Mesenchymal stem cell (in vitro differentiated cells and primary cell): ENCODE results near the gene CNTNAP2.

Source experiments
- DNase-seq: peaks from one replicate; pipeline ENCODE4 v3.0.0-alpha.2; 2013
- H2AFZ ChIP-seq: one replicate; pipeline ENCODE4 v1.6.1; 2013; ENCODE audit warnings: low read depth, mild to moderate bottlenecking, control low read depth, inconsistent platforms, low read length, moderate library complexity
- H2AK5ac ChIP-seq: 2 replicates; pipeline ENCODE4 v1.6.1; 2013; ENCODE audit warnings: low read length, moderate library complexity, mild to moderate bottlenecking, inconsistent platforms; ENCODE audit not compliant: severe bottlenecking
- H2BK120ac ChIP-seq: one replicate; pipeline ENCODE4 v1.6.1; 2013; ENCODE audit warnings: low read depth, mild to moderate bottlenecking, inconsistent platforms, low read length, moderate library complexity
- H2BK12ac ChIP-seq, 2 experiments: one replicate each; pipeline ENCODE4 v1.6.1; 2013; ENCODE audit warnings: inconsistent platforms in 2 of 2, low read length in 2 of 2, mild to moderate bottlenecking in 2 of 2, moderate library complexity in 2 of 2, control low read depth in 1 of 2
- H2BK15ac ChIP-seq: one replicate; pipeline ENCODE4 v1.6.1; 2013; ENCODE audit warnings: mild to moderate bottlenecking, low read depth, inconsistent platforms; ENCODE audit not compliant: poor library complexity, severe bottlenecking
- H2BK5ac ChIP-seq: 2 replicates; pipeline ENCODE4 v1.6.1; 2013; ENCODE audit warnings: low read depth, mild to moderate bottlenecking, low read length, control low read depth, inconsistent platforms; ENCODE audit not compliant: poor library complexity, severe bottlenecking
- H3K14ac ChIP-seq, 2 experiments: one replicate each; pipeline ENCODE4 v1.6.1; 2013; ENCODE audit warnings: inconsistent platforms in 2 of 2, low read length in 2 of 2, control low read depth in 1 of 2, mild to moderate bottlenecking in 1 of 2, moderate library complexity in 1 of 2
- H3K18ac ChIP-seq, 2 experiments: one replicate each; pipeline ENCODE4 v1.6.1; 2013; ENCODE audit warnings: inconsistent platforms in 2 of 2, low read length in 2 of 2, control low read depth in 1 of 2, low read depth in 1 of 2, mild to moderate bottlenecking in 1 of 2
- H3K23ac ChIP-seq, 2 experiments: one replicate each; pipeline ENCODE4 v1.6.1; 2013; ENCODE audit warnings: inconsistent platforms in 2 of 2, low read length in 2 of 2, mild to moderate bottlenecking in 2 of 2, moderate library complexity in 2 of 2, control low read depth in 1 of 2
- H3K27ac ChIP-seq: 2 replicates; pipeline ENCODE4 v1.5.1; 2013; ENCODE audit warnings: mild to moderate bottlenecking, moderate library complexity, low read length, control low read depth, inconsistent platforms; ENCODE audit not compliant: poor library complexity, severe bottlenecking
- H3K27me3 ChIP-seq, 2 experiments: 2 replicates each; pipeline versions ENCODE4 v1.6.1 to v1.7.0; 2013; ENCODE audit warnings: low read length in 2 of 2, mild to moderate bottlenecking in 2 of 2, moderate library complexity in 2 of 2, control low read depth in 1 of 2, inconsistent platforms in 1 of 2; ENCODE audit not compliant: control insufficient read depth in 1 of 2, insufficient read depth in 1 of 2
- H3K36me3 ChIP-seq, 2 experiments: 2 replicates each; pipeline versions ENCODE4 v1.6.1 to v1.7.0; 2013; ENCODE audit warnings: low read length in 2 of 2, control low read depth in 1 of 2, inconsistent platforms in 1 of 2, low read depth in 1 of 2, mild to moderate bottlenecking in 1 of 2; ENCODE audit not compliant: insufficient read depth in 2 of 2, control insufficient read depth in 1 of 2
- H3K4ac ChIP-seq, 2 experiments: one replicate each; pipeline ENCODE4 v1.6.1; 2013; ENCODE audit warnings: inconsistent platforms in 2 of 2, low read length in 2 of 2, mild to moderate bottlenecking in 2 of 2, moderate library complexity in 2 of 2, control low read depth in 1 of 2, low read depth in 1 of 2
- H3K4me1 ChIP-seq: 2 replicates; pipeline ENCODE4 v1.6.1; 2013; ENCODE audit warnings: low read depth, low read length, control low read depth; ENCODE audit not compliant: control insufficient read depth, insufficient read depth
- H3K4me2 ChIP-seq: 2 replicates; pipeline ENCODE4 v1.6.1; 2013; ENCODE audit warnings: low read length, mild to moderate bottlenecking, inconsistent platforms; ENCODE audit not compliant: poor library complexity, severe bottlenecking
- H3K4me3 ChIP-seq, 2 experiments: 2 replicates each; pipeline versions ENCODE4 v1.5.1 to v1.7.0; 2013; ENCODE audit warnings: low read length in 2 of 2, mild to moderate bottlenecking in 2 of 2, control low read depth in 1 of 2, low read depth in 1 of 2; ENCODE audit not compliant: insufficient read depth in 1 of 2
- H3K79me1 ChIP-seq: replicated peaks from 2 replicates; pipeline ENCODE4 v1.6.1; 2013; ENCODE audit warnings: mild to moderate bottlenecking, control low read depth, low read length, inconsistent platforms; ENCODE audit not compliant: poor library complexity, severe bottlenecking
- H3K9ac ChIP-seq: 2 replicates; pipeline ENCODE4 v1.7.0; 2013; ENCODE audit warnings: mild to moderate bottlenecking, low read length, moderate library complexity
- H3K9me3 ChIP-seq: 2 replicates; pipeline ENCODE4 v1.7.0; 2013; ENCODE audit warnings: mild to moderate bottlenecking, low read length; ENCODE audit not compliant: control insufficient read depth
- H4K8ac ChIP-seq: one replicate; pipeline ENCODE4 v1.6.1; 2013; ENCODE audit warnings: inconsistent platforms, mild to moderate bottlenecking, low read length, moderate library complexity
- H4K91ac ChIP-seq: one replicate; pipeline ENCODE4 v1.6.1; 2013; ENCODE audit warnings: mild to moderate bottlenecking, low read length, inconsistent platforms
- WGBS: methylation state at CpG from one replicate; pipeline ENCODE4 v1.1.7; 2013; ENCODE audit warnings: mixed read lengths; 5-methylcytosine and 5-hydroxymethylcytosine counted together

The CNTNAP2 gene

GRCh38 chr7:146401939-146402338 is 285.3 kb downstream of the CNTNAP2 start:
- Histone ChIP-seq H3K14ac (no peak overlapping the region), H2BK12ac (no peak overlapping the region), H2AK5ac (no peak overlapping the region), H3K79me1 (no peaks in the 10 kb centered on the region), H2BK120ac (no peak overlapping the region), H2BK15ac (no peak overlapping the region), H4K91ac (no peak overlapping the region), H2AFZ (no peak overlapping the region), H3K27ac (no peak overlapping the region), H3K9ac (no peak overlapping the region), H3K4ac (no peak overlapping the region), H3K36me3 (no peaks in the 10 kb centered on the region), H2BK5ac (no peak overlapping the region), H3K23ac (no peak overlapping the region), H3K18ac (no peak overlapping the region), H3K27me3 (no peaks in the 10 kb centered on the region), H3K4me1 (no peaks in the 10 kb centered on the region), H3K4me2 (no peak overlapping the region), H3K4me3 (no peak overlapping the region), H3K9me3 (peaks cover 6% of the 10 kb centered on the region), H4K8ac (no peak overlapping the region)
- 60% methylated on average over 1 of the region's 3 CpGs for WGBS
- no peak for DNase-seq

GRCh38 chr7:146405737-146406136 is 289.1 kb downstream of the CNTNAP2 start:
- H3K23ac ChIP-seq: no peak overlapping the region
- no peaks in the 10 kb centered on the region for H3K36me3 ChIP-seq
- H3K4me2 ChIP-seq: no peak overlapping the region
- no peak overlapping the region for H3K4ac ChIP-seq
- H2BK120ac ChIP-seq: no peak overlapping the region
- no peak overlapping the region for H3K18ac ChIP-seq
- no peaks in the 10 kb centered on the region for H3K79me1 ChIP-seq
- H2AK5ac ChIP-seq: no peak overlapping the region
- H3K27me3 ChIP-seq: no peaks in the 10 kb centered on the region
- no peaks in the 10 kb centered on the region for H3K4me1 ChIP-seq
- H4K91ac ChIP-seq: no peak overlapping the region
- H3K14ac ChIP-seq: no peak overlapping the region
- H2BK15ac ChIP-seq: no peak overlapping the region
- no peak overlapping the region for H3K27ac ChIP-seq
- H3K9ac ChIP-seq: no peak overlapping the region
- no peak overlapping the region for H2BK5ac ChIP-seq
- H2BK12ac ChIP-seq: no peak overlapping the region
- no peak overlapping the region for H3K4me3 ChIP-seq
- no peak overlapping the region for H4K8ac ChIP-seq
- WGBS: no CpG with 5 or more reads among the region's 1 CpG
- no peak overlapping the region for H2AFZ ChIP-seq
- H3K9me3 ChIP-seq: peaks cover 3% of the 10 kb centered on the region
- no peak for DNase-seq

DNA sequence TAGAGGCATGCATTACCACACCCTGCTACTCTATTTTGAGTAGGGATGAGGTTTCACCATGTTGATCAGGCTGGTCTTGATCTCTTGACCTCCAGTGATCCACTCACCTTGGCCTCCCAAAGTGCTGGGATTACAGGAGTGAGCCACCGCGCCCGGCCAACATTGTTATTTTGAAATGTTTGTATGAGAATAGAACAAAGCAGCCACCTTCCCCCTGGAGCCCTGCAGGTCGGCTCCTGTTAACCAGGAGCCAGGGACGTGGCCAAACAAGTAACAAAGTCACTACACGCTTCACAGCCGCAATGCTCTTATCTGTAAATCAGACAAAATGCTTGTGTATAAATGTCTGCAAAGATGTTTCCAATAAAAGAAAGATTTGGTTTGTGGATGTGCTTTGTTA is 295.4 kb downstream of the CNTNAP2 start:
- no peak overlapping the region for H4K91ac ChIP-seq
- H3K4me2 ChIP-seq: no peak overlapping the region
- H3K4me3 ChIP-seq: no peak overlapping the region
- H2BK5ac ChIP-seq: no peak overlapping the region
- no peaks in the 10 kb centered on the region for H3K36me3 ChIP-seq
- H3K14ac ChIP-seq: no peak overlapping the region
- H3K27me3 ChIP-seq: no peaks in the 10 kb centered on the region
- no peaks in the 10 kb centered on the region for H3K79me1 ChIP-seq
- H2AK5ac ChIP-seq: no peak overlapping the region
- no peak overlapping the region for H3K27ac ChIP-seq
- no peak overlapping the region for H3K4ac ChIP-seq
- H3K23ac ChIP-seq: no peak overlapping the region
- no peaks in the 10 kb centered on the region for H3K9me3 ChIP-seq
- no peak overlapping the region for H4K8ac ChIP-seq
- H2AFZ ChIP-seq: no peak overlapping the region
- H2BK12ac ChIP-seq: no peak overlapping the region
- no peak for DNase-seq
- H2BK15ac ChIP-seq: no peak overlapping the region
- peaks cover 3% of the 10 kb centered on the region for H3K4me1 ChIP-seq
- WGBS: 73% methylated on average over 7 of the region's 7 CpGs
- no peak overlapping the region for H2BK120ac ChIP-seq
- no peak overlapping the region for H3K18ac ChIP-seq
- H3K9ac ChIP-seq: no peak overlapping the region

GRCh38 chr7:146412781-146413180 is 296.2 kb downstream of the CNTNAP2 start:
- Histone ChIP-seq H2BK12ac (no peak overlapping the region), H2BK120ac (no peak overlapping the region), H2BK5ac (no peak overlapping the region), H3K18ac (no peak overlapping the region), H3K27me3 (no peaks in the 10 kb centered on the region), H3K14ac (no peak overlapping the region), H3K4me1 (peaks cover 3% of the 10 kb centered on the region), H3K23ac (no peak overlapping the region), H2AK5ac (no peak overlapping the region), H3K4me2 (no peak overlapping the region), H3K4me3 (no peak overlapping the region), H3K79me1 (no peaks in the 10 kb centered on the region), H3K9ac (no peak overlapping the region), H3K4ac (no peak overlapping the region), H2BK15ac (no peak overlapping the region), H4K91ac (no peak overlapping the region), H3K36me3 (no peaks in the 10 kb centered on the region), H2AFZ (no peak overlapping the region), H3K27ac (no peak overlapping the region), H4K8ac (no peak overlapping the region), H3K9me3 (no peaks in the 10 kb centered on the region)
- DNase-seq: no peak
- 97% methylated on average over 3 of the region's 3 CpGs for WGBS
